Activated CD4-positive, alpha-beta T cell treated with anti-CD3 and anti-CD28 coated beads, Interleukin-10, Interleukin-2, amounts not matched to agents 100 ng/mL and 50 ng/mL, durations not matched to agents 16 hours and 8 hours (primary cell): Measurements from ENCODE around the gene PSMB11.

Source experiments
- DNase-seq: peaks from one replicate; pipeline ENCODE4 v3.0.0-alpha.2; 2020

Gene PSMB11

GRCh38 chr14:23060536-23061260 lies 18.7 kb downstream of the PSMB11 start:
- DNase-seq, result no peak

DNA sequence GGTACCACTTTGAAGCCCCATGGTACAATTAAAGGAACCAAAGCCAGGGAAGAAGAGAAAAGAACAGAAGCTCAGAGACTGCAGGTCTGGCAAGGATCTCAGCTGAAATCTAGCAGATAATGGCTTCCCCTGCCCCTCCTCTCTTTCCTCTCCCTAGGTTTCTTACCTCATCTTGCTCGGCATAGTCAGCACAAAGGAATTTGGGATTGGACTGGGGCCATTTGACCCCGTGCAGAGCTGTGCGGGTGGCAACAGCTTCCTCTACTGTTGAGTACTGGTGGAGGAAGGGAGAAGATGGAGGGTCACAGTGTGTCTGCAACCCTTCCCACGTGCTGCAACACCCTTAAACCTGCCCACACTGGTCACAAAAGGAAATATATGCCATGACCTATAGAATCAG lies 20.0 kb downstream of the PSMB11 start:
- DNase-seq, result no peak

DNA sequence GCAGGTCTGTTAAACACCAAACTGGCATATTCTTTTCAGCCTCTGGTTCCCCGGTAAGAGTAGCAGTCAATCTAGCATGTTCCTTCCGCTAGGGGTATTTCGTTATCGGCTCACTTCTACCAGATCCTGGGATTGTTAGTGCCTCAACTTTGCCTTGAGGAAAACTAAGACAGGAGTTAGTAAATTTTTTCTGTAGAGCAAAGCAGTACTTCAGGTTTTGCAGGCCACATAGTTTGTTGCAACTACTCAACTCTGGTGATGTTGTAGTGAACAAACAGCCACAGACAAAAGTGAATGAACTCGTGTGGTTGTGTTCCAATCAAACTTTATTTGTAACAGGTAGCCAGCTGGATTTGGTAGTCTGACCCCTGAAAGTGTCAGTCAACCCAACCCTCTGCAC lies 21.6 kb downstream of the PSMB11 start:
- DNase-seq, result no peak

GRCh38 chr14:23066368-23066767 lies 24.4 kb downstream of the PSMB11 start:
- DNase-seq, result no peak

GRCh38 chr14:23066855-23067744 lies 25.1 kb downstream of the PSMB11 start:
- no peak for DNase-seq

DNA sequence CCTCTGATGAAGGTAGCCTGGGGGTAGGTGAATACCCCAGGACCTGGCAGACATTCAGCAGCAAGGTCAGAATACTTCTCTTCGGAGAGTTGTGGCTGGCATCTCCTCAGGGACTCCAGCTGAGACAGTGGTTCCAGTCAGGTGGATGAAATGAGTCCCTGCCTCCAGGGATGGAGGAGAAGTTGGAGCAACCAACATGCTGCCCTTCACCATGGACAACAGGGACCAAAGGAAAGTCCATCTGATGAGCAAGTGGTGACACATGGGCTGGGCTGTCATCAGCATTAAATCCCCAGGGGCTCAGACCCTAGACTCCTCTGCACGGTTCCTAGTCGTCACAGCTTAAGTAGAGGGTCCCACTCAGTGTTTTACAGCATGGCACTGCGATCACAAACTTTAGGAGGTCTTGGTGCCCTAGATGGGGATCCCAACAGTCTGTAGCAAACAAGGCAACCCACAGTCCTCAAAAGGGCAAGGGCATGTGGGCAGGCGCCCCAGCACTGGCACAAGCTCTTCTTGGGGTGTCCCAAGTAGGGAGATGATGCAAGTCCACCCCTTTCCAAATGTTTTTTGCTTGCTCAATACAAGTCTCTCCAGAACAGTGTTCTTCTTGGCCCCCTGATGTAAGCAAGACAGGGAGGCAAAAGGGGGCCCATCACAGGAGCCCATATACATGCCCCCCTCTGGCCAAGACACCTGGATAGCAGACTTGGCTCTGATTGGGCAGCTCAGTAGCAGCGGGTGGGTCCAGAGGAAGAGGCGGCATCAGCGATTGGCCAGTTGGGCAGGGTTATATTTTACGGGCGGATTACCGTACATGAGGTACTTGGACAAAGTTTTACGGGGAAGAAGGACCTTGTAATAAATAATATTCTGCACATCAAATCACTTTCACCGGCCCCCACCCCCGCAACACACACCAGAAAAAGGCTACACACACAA lies 26.1 kb downstream of the PSMB11 start:
- no peak for DNase-seq

- peak; percentile 87 for DNase-seq
Observed at GRCh38 chr14:23068789-23069412, 26.9 kb downstream of the PSMB11 start.

DNA sequence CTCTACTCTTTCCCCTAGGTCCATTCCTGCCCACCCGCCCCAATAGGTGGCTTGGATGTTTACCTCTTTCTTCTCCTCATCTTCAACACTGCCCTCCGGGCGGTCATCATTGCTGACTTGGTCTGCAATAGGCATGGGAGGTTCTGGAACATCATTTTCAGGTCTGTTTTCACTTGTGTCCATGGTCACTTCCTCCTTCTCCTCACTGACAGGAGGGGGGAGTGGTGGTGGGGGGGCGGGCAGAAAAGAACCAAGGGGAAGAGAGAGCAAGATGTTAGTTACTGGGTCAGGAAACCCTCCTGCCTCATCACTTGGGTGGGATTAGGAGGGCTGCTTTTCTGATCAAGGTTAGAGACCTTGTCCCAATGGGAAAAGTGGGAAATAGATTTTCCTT lies 27.4 kb downstream of the PSMB11 start:
- no peak for DNase-seq

- no peak for DNase-seq
Observed at GRCh38 chr14:23070262-23071129, 28.5 kb downstream of the PSMB11 start.

- DNase-seq, result peak; percentile 91
Observed at GRCh38 chr14:23071244-23071920, 29.4 kb downstream of the PSMB11 start.

- DNase-seq, result no peak
Observed at GRCh38 chr14:23071921-23072539, 30.0 kb downstream of the PSMB11 start.

DNA sequence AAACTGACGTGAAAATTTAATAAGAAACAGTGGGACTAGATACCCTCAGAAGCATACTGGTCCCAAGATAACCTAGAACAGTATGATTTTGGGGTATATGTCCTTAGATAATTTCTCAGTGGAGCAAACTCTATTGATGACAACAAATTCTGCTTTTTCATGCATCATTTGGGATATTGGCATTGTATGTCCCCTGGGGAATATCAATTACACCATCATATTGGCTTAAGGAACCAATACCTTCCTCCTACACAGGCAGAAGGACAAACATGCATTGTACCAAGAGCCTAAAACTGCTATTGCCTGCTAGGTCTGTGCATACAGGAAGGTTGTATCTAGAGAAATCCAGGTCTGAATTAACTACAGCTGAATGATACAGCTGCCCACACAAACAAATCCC lies 32.9 kb downstream of the PSMB11 start:
- no peak for DNase-seq

DNA sequence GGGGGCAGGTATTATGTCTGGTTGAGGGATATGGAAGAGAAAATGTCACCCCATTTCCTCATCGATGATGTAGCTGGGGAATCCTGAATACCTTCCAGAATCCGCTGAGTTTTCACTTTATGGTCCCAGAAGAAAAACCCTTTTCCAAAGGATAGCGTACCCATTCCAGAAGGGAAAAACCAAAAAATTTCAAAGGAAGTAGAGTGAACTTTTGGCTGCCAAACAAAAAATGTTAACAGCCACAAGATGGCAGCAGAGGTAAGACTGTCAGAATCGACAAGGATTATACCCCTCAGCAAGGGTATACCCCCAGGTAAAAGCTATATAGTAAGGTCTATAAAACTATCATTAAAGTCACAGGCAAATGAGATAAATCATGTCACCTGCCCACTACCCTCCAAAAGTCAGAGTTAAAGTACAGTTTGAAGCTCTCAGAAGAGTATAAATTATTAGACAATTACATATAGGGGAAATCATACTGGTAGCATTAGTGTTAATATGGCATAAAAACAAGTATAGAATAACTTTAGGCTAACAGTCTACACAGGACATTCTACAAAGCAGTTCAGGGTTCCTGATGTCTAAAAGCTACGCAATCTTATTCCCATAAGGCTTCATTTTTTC lies 34.9 kb downstream of the PSMB11 start:
- DNase-seq, result peak; percentile 48

- DNase-seq, result no peak
Observed at GRCh38 chr14:23077962-23078361, 36.0 kb downstream of the PSMB11 start.

- no peak for DNase-seq
Observed at GRCh38 chr14:23078692-23079116, 36.7 kb downstream of the PSMB11 start.

- no peak for DNase-seq
Observed at GRCh38 chr14:23079716-23080115, 37.7 kb downstream of the PSMB11 start.

GRCh38 chr14:23080474-23080873 lies 38.5 kb downstream of the PSMB11 start:
- no peak for DNase-seq

GRCh38 chr14:23085458-23085857 lies 43.4 kb downstream of the PSMB11 start:
- DNase-seq, result peak; percentile 31

- DNase-seq, result no peak
Observed at GRCh38 chr14:23086565-23086964, 44.6 kb downstream of the PSMB11 start.
